Small intestine (tissue), 16 donors: Measurements from ENCODE around the gene UBA5. TPM values are rescaled to one million over a fixed set of nuclear protein-coding genes. Genes with fewer than 3 reads are reported as not detected.
A peak's percentile ranks its signal among the peaks of the same experiment; 100 is the strongest.
"Not testable (repeated sequence)": the region's sequence is repeated elsewhere in the genome, so short reads cannot be mapped to it uniquely, and the experiment has no call there.

Experiments used
- DNase-seq, 2 donors: peaks; one replicate each; pipeline versions ENCODE4 v3.0.0 to v3.0.0-alpha.2; 2013
- FAIRE-seq: peaks from 2 replicates; lab custom pipeline; 2012; peaks lifted over from hg19 to GRCh38; lab: Jason Lieb, UNC
- H3K27ac ChIP-seq, 3 donors: one replicate each; pipeline ENCODE4 v1.5.1; 2013; ENCODE audit warnings: low read length in 2 of 3, mild to moderate bottlenecking in 2 of 3, control low read depth in 1 of 3, inconsistent platforms in 1 of 3, low read depth in 1 of 3, moderate library complexity in 1 of 3
- H3K27me3 ChIP-seq, 3 donors: one replicate each; pipeline ENCODE4 v1.6.1; 2013; ENCODE audit warnings: low read length in 3 of 3, inconsistent platforms in 1 of 3; ENCODE audit not compliant: control insufficient read depth in 3 of 3, insufficient read depth in 3 of 3
- H3K36me3 ChIP-seq, 3 donors: one replicate each; pipeline ENCODE4 v1.6.1; 2013; ENCODE audit warnings: low read length in 3 of 3, inconsistent platforms in 1 of 3, low read depth in 1 of 3, mild to moderate bottlenecking in 1 of 3, moderate library complexity in 1 of 3; ENCODE audit not compliant: control insufficient read depth in 3 of 3, insufficient read depth in 2 of 3
- H3K4me1 ChIP-seq, 3 donors: one replicate each; pipeline ENCODE4 v1.6.1; 2013; ENCODE audit warnings: low read length in 2 of 3, inconsistent platforms in 1 of 3, low read depth in 1 of 3, mild to moderate bottlenecking in 1 of 3, moderate library complexity in 1 of 3; ENCODE audit not compliant: control insufficient read depth in 3 of 3, insufficient read depth in 2 of 3
- H3K4me3 ChIP-seq, 3 donors: one replicate each; pipeline ENCODE4 v1.5.1; 2013; ENCODE audit warnings: low read length in 3 of 3, control low read depth in 1 of 3, inconsistent platforms in 1 of 3, low read depth in 1 of 3, mild to moderate bottlenecking in 1 of 3, moderate library complexity in 1 of 3
- H3K9me3 ChIP-seq, 2 donors: one replicate each; pipeline ENCODE4 v1.6.1; 2013; ENCODE audit warnings: low read depth in 1 of 2, low read length in 1 of 2; ENCODE audit not compliant: control insufficient read depth in 2 of 2, insufficient read depth in 1 of 2
- WGBS, 3 donors: extraction: QIAGEN DNeasy Blood & Tissue Kit; methylation state at CpG; one replicate each; pipeline ENCODE4 v1.1.7; 2013; 5-methylcytosine and 5-hydroxymethylcytosine counted together
- long read RNA-seq, 10 donors: transcript quantifications; one replicate each; lab custom pipeline, GENCODE V29; 2026
- polyA plus RNA-seq, 4 donors: library from polyadenylated mRNA; stranded (reverse) in 3 of 4; unstranded in 1 of 4; fragments of 200-250 nt in 3 of 4; fragments of 120-200 nt in 1 of 4; gene quantifications; one replicate each; pipeline versions ENCODE4 v1.2.1 to v1.2.3, GENCODE V29; 2013
- donor health status: healthy with polysubstance abuse.
- donor health status: control.
- donor health status: control.
- donor health status: Bipolar disorder and iron deficiency.
- donor health status: healthy.

UBA5 gene
- 10 to 100 TPM; 27.0 to 64.3 (median 29.3) TPM for polyA plus RNA-seq
- long read RNA-seq, donor 1: 0 reads
- long read RNA-seq, donor 2, partial matches to known transcripts: 0 of 4 reads
- long read RNA-seq, donor 2, other reads (novel, unspliced or antisense): 0 of 4 reads
- long read RNA-seq, donor 3, transcript UBA5-202 (12 exons, 3,705 nt): major isoform, 6 of 42 reads
- long read RNA-seq, donor 3, transcript UBA5-212 (3 exons, 505 nt): minor isoform, 5 of 42 reads
- long read RNA-seq, donor 3, partial matches to known transcripts: 31 of 42 reads
- long read RNA-seq, donor 3, other reads (novel, unspliced or antisense): 0 of 42 reads
- long read RNA-seq, donor 4: 0 reads
- long read RNA-seq, donor 5, partial matches to known transcripts: 0 of 2 reads
- long read RNA-seq, donor 5, other reads (novel, unspliced or antisense): 0 of 2 reads
- long read RNA-seq, donor 6, transcript UBA5-202 (12 exons, 3,705 nt): major isoform, 8 of 24 reads
- long read RNA-seq, donor 6, partial matches to known transcripts: 14 of 24 reads
- long read RNA-seq, donor 6, other reads (novel, unspliced or antisense): 0 of 24 reads
- long read RNA-seq, donor 7: 0 reads
- long read RNA-seq, donor 8, partial matches to known transcripts: 0 of 1 reads
- long read RNA-seq, donor 8, other reads (novel, unspliced or antisense): 0 of 1 reads
- long read RNA-seq, donor 9, partial matches to known transcripts: 0 of 2 reads
- long read RNA-seq, donor 9, other reads (novel, unspliced or antisense): 0 of 2 reads
- long read RNA-seq, donor 10, transcript UBA5-202 (12 exons, 3,705 nt): major isoform, 7 of 31 reads
- long read RNA-seq, donor 10, partial matches to known transcripts: 22 of 31 reads
- long read RNA-seq, donor 10, other reads (novel, unspliced or antisense): 0 of 31 reads

GRCh38 chr3:132660052-132660810 is at the start of gene UBA5:
UBA5 (plus strand) TSS chr3:132660329; CDS start chr3:132660538, 209 bp downstream.
- Histone ChIP-seq H3K9me3 (no peaks in the 10 kb centered on the region), H3K36me3 (peaks cover 0 to 2% (median 0%) of the 10 kb centered on the region in 3 donors), H3K27ac (peak within 1 kb of the TSS; percentile 89 to 93 (median 91)), H3K4me3 (peak within 1 kb of the TSS; percentile 84 to 88 (median 86)), H3K4me1 (peaks cover 3 to 19% (median 6%) of the 10 kb centered on the region in 3 donors), H3K27me3 (no peaks in the 10 kb centered on the region)
- peak; percentile 58 to 86 for DNase-seq
- WGBS, 3 donors: 0% methylated on average over 62 to 64 of the region's 64 CpGs
- no peak for FAIRE-seq

DNA sequence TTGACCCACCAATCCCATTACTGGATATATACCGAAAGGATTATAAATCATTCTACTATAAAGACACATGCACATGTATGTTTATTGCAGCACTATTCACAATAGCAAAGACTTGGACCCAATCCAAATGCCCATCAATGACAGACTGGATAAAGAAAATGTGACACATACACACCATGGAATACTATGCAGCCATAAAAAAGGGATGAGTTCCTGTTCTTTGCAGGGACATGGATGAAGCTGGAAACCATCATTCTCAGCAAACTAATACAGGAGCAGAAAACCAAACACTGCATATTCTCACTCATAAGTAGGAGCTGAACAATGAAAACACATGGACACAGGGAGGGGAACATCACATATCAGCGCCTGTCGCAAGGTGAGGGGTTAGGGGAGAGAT is 44.8 kb upstream of the UBA5 start:
- FAIRE-seq, H3K27ac ChIP-seq: not testable (repeated sequence)
- 96 to 100% (median 98%) methylated on average over 3 of the region's 3 CpGs for WGBS, 3 donors

GRCh38 chr3:132615881-132616280 is 44.2 kb upstream of the UBA5 start:
- Histone ChIP-seq H3K27ac (no peak overlapping the region), H3K27me3 (no peaks in the 10 kb centered on the region), H3K9me3 (no peaks in the 10 kb centered on the region), H3K4me3 (no peak overlapping the region), H3K36me3 (peaks cover 0 to 12% (median 5%) of the 10 kb centered on the region in 3 donors), H3K4me1 (peaks cover 0 to 5% (median 0%) of the 10 kb centered on the region in 3 donors)
- no peak for DNase-seq
- FAIRE-seq: no peak
- 52 to 60% (median 58%) methylated on average over 3 of the region's 3 CpGs for WGBS, 3 donors

More for the DNA sequence above, 44.8 kb upstream of the UBA5 start:
- H3K27me3 ChIP-seq, H3K9me3 ChIP-seq, H3K4me3 ChIP-seq, DNase-seq, H3K4me1 ChIP-seq: not testable (repeated sequence)
- H3K36me3 ChIP-seq: peaks cover 0 to 12% (median 5%) of the 10 kb centered on the region in 3 donors

- Histone ChIP-seq H3K27ac (no peak overlapping the region), H3K4me1 (peaks cover 0 to 5% (median 0%) of the 10 kb centered on the region in 3 donors), H3K27me3 (no peaks in the 10 kb centered on the region), H3K9me3 (peaks cover 0 to 2% of the 10 kb centered on the region in 2 donors), H3K4me3 (no peak overlapping the region), H3K36me3 (peaks cover 0 to 12% (median 5%) of the 10 kb centered on the region in 3 donors)
- DNase-seq (peak; percentile 14 to 70), FAIRE-seq (no peak)
- whole genome bisulfite sequencing, 3 donors: 13 to 68% (median 32%) methylated on average over 1 of the region's 1 CpG
These were observed 43.3 kb upstream of the UBA5 start for GRCh38 chr3:132616780-132617179.

DNA sequence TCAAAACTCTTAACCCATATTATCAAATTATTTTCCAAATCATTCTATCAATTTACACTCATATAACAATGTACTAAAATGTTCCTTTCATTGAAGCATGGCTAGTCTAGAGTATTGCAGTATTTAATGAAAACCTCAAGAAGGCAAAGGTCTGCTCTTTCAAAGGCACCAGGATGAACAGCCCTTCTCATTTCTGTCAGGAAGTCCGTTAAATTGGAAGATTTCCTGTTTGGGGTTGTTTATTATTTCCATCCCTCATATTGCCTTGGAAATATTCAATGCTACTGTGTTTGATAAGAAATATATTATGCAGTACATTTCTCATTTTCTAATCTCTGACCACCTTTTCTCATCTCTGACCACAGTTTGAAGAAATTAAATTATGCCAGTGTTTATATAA is 38.0 kb upstream of the UBA5 start:
- DNase-seq (no peak), FAIRE-seq (no peak)
- 62 to 76% (median 65%) methylated on average over 1 of the region's 1 CpG for WGBS, 3 donors
- Histone ChIP-seq H3K4me3 (no peak overlapping the region), H3K9me3 (peaks cover 0 to 2% of the 10 kb centered on the region in 2 donors), H3K27ac (no peak overlapping the region), H3K4me1 (peaks cover 0 to 2% (median 0%) of the 10 kb centered on the region in 3 donors), H3K27me3 (no peaks in the 10 kb centered on the region), H3K36me3 (peaks cover 2 to 17% (median 12%) of the 10 kb centered on the region in 3 donors)

DNA sequence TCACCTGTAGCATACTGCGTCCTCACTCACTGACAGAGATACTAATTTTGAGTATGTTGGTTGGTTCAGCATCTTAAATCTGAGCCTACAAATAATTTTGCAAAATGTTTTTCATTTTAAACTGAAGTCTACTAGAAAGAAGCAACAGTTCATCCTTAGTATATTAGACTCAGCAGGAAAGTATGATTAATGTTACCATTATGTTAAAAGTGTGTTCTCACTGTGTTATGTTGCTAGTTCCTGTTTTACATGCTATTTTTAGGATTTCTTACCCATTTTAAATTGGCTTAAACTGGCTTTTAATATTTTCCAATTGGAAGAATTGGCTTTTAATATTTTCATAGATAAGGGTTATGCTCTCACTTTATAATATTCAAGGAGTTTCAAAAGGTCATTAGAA is 37.4 kb upstream of the UBA5 start:
- Histone ChIP-seq H3K4me3 (no peak overlapping the region), H3K4me1 (no peaks in the 10 kb centered on the region), H3K27ac (no peak overlapping the region), H3K27me3 (no peaks in the 10 kb centered on the region), H3K36me3 (peaks cover 2 to 13% (median 12%) of the 10 kb centered on the region in 3 donors), H3K9me3 (peaks cover 0 to 2% of the 10 kb centered on the region in 2 donors)
- no peak for DNase-seq
- FAIRE-seq: peak; percentile 49
- WGBS, 3 donors: 93 to 97% (median 94%) methylated on average over 1 of the region's 1 CpG

DNA sequence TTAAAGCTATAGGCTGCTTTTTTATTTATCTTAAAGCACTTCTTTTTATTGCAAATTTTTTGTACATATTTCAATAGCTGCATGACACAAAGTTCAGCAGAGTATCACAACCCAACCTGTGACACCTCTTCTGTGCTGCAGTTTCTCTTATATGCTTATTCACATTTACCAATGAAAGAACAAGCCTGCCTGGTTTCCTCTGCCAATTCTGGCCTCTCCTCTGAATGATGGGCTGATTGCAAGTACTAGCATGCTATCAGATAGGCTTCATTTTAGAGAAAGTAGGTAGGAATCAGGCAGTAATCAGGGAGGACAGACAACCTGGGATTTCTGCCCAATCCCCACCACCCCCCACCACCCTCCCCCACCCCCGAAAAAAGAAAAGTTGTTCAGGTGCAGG is 36.5 kb upstream of the UBA5 start:
- 92 to 94% (median 94%) methylated on average over 1 of the region's 1 CpG for WGBS, 3 donors
- no peak for FAIRE-seq

More for the DNA sequence above, 36.5 kb upstream of the UBA5 start:
- Histone ChIP-seq H3K9me3 (peaks cover 0 to 2% of the 10 kb centered on the region in 2 donors), H3K27me3 (no peaks in the 10 kb centered on the region), H3K4me1 (no peaks in the 10 kb centered on the region), H3K27ac (no peak overlapping the region), H3K4me3 (no peak overlapping the region), H3K36me3 (peaks cover 5 to 12% (median 10%) of the 10 kb centered on the region in 3 donors)
- no peak for DNase-seq
